Kidney (tissue), 14 donors: ENCODE data around the gene NRP1. TPM values are rescaled to one million over a fixed set of nuclear protein-coding genes. Genes with fewer than 3 reads are reported as not detected.

Source experiments
- DNase-seq, 5 donors: peaks; one replicate each; pipeline ENCODE4 v3.0.0-alpha.2; 2013 to 2020
- FAIRE-seq: peaks from 2 replicates; lab custom pipeline; 2012; peaks lifted over from hg19 to GRCh38; lab: Jason Lieb, UNC
- H3K27ac ChIP-seq, 2 donors: one replicate each; pipeline ENCODE4 v1.7.0; 2013; ENCODE audit warnings: low read depth in 2 of 2, low read length in 2 of 2, inconsistent platforms in 1 of 2
- H3K27me3 ChIP-seq: one replicate; pipeline ENCODE4 v1.7.1; 2013; ENCODE audit warnings: low read length, inconsistent platforms; ENCODE audit not compliant: control insufficient read depth, insufficient read depth
- H3K36me3 ChIP-seq, 3 donors: one replicate each; pipeline versions ENCODE4 v1.7.0 to v1.7.1; 2013; ENCODE audit warnings: low read length in 3 of 3, control low read depth in 1 of 3, inconsistent platforms in 1 of 3; ENCODE audit not compliant: insufficient read depth in 3 of 3, control insufficient read depth in 2 of 3
- H3K4me1 ChIP-seq, 3 donors: one replicate each; pipeline versions ENCODE4 v1.7.0 to v1.7.1; 2013; ENCODE audit warnings: low read length in 3 of 3, inconsistent platforms in 1 of 3, low read depth in 1 of 3; ENCODE audit not compliant: control insufficient read depth in 2 of 3, insufficient read depth in 2 of 3
- H3K4me3 ChIP-seq, 3 donors: one replicate each; pipeline versions ENCODE4 v1.7.0 to v1.8.1; 2013; ENCODE audit warnings: low read length in 3 of 3, control low read depth in 1 of 3, inconsistent platforms in 1 of 3
- H3K9ac ChIP-seq, 3 donors: one replicate each; pipeline versions ENCODE4 v1.7.0 to v1.7.1; 2013; ENCODE audit warnings: low read length in 3 of 3, control low read depth in 1 of 3, inconsistent platforms in 1 of 3
- H3K9me3 ChIP-seq, 3 donors: one replicate each; pipeline versions ENCODE4 v1.7.0 to v1.7.1; 2013; ENCODE audit warnings: low read length in 3 of 3, control low read depth in 1 of 3, inconsistent platforms in 1 of 3; ENCODE audit not compliant: control insufficient read depth in 2 of 3, insufficient read depth in 1 of 3
- intact Hi-C: fragments of 100-400 bp; cut with DNase I; formaldehyde crosslinking; loops from one replicate; pipeline ENCODE4 v1.11.1; 2022
- polyA plus RNA-seq: library from polyadenylated mRNA; stranded (reverse); fragments of 350-450 nt; fragmentation: Illumina TruSeq; extraction: RNeasy Lipid Tissue Mini Kit (QIAGEN cat#74804); gene quantifications from one replicate; pipeline ENCODE4 v1.2.3, GENCODE V29; 2014; ENCODE audit warnings: low read depth, low replicate concordance; ENCODE audit not compliant: insufficient read depth
- total RNA-seq: library from RNA; stranded (reverse); fragmentation: NEBNext Ultra II Directional; extraction: Animal tissue kit (Norgen Biotek cat#: 25700); gene quantifications from one replicate; pipeline ENCODE4 v1.2.1, GENCODE V29; 2021
- TF ChIP-seq, protein P1 (sequence below): IDR thresholded peaks from 3 replicates; pipeline ENCODE4 v1.5.1; 2012; ENCODE audit warnings: mild to moderate bottlenecking, moderate library complexity, borderline replicate concordance; ENCODE audit not compliant: insufficient read depth; ENCODE audit errors: extremely low read depth
- donor health status: control.
- donor health status: control.
- donor health status: control.
- donor health status: control.
- donor health status: control.
- donor health status: DM: yes; HTN: yes; CAD: no.
- donor health status: Normal renal cell carcinoma (clear cell type).

Gene NRP1
- total and polyA plus RNA-seq, 2 donors from 2014 or later, result 40.5 to 243 TPM

GRCh38 chr10:33154590-33154989 lies 179.9 kb downstream of the NRP1 start:
- Histone ChIP-seq H3K9ac (no peak overlapping the region), H3K9me3 (no peaks in the 10 kb centered on the region), H3K27ac (peak overlapping the region in 1 of 2 donors; percentile 42), H3K4me3 (no peak overlapping the region), H3K4me1 (peaks cover 0 to 5% (median 0%) of the 10 kb centered on the region in 3 donors), H3K27me3 (no peaks in the 10 kb centered on the region), H3K36me3 (no peaks in the 10 kb centered on the region)
- no peak for DNase-seq
- no peak for FAIRE-seq
- intact Hi-C loops, result no loop called here
- TF ChIP-seq, protein P1, sequence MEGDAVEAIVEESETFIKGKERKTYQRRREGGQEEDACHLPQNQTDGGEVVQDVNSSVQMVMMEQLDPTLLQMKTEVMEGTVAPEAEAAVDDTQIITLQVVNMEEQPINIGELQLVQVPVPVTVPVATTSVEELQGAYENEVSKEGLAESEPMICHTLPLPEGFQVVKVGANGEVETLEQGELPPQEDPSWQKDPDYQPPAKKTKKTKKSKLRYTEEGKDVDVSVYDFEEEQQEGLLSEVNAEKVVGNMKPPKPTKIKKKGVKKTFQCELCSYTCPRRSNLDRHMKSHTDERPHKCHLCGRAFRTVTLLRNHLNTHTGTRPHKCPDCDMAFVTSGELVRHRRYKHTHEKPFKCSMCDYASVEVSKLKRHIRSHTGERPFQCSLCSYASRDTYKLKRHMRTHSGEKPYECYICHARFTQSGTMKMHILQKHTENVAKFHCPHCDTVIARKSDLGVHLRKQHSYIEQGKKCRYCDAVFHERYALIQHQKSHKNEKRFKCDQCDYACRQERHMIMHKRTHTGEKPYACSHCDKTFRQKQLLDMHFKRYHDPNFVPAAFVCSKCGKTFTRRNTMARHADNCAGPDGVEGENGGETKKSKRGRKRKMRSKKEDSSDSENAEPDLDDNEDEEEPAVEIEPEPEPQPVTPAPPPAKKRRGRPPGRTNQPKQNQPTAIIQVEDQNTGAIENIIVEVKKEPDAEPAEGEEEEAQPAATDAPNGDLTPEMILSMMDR, result no peak

- H3K27ac ChIP-seq, result peak overlapping the region in 1 of 2 donors; percentile 71
- FAIRE-seq (no peak), DNase-seq (no peak)
- intact Hi-C loops, result no loop called here
- no peak overlapping the region for H3K9ac ChIP-seq
- H3K36me3 ChIP-seq, result no peaks in the 10 kb centered on the region
- no peak overlapping the region for H3K4me3 ChIP-seq
- H3K4me1 ChIP-seq, result peaks cover 0 to 5% (median 0%) of the 10 kb centered on the region in 3 donors
- TF ChIP-seq, protein P1, result no peak
- H3K9me3 ChIP-seq, result no peaks in the 10 kb centered on the region
- no peaks in the 10 kb centered on the region for H3K27me3 ChIP-seq
Observed at GRCh38 chr10:33153968-33154327, 180.5 kb downstream of the NRP1 start.

DNA sequence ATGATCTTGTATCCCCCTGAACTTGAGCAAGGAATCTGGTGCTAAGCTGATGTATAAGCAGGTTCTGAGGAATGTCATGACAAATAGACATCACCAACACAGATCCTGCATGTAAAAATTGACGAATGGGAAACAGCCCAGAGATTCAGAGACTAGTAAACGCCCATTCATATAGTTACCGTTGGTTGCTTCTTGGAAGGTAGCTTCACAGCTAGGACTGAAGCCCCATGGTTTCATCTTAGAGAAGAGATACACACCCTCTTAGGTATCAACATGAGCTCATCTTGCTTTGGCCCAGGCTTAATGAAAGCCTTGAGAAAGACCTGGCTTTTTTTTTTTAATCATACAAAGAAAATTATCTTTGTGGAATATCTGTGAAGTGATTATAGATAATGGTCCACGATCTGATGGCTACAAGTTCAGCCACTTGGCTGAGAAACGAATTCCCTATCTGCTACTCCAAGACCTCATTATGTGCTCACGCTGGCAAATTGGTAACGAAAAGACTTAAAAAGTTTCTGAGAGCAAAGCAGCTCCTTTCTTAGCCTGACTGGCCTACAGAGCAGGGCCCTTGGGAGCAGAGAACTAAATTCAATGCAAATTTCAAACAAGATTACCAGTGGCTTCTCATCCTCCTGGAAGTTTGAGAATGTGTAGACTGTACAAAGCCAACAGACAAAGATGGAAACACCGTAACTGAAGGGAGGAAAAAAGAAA lies 181.1 kb downstream of the NRP1 start:
- intact Hi-C loops, result no loop called here
- no peak for DNase-seq
- peak overlapping the region in 1 of 2 donors; percentile 44 for H3K27ac ChIP-seq
- H3K36me3 ChIP-seq, result no peaks in the 10 kb centered on the region
- H3K4me3 ChIP-seq, result no peak overlapping the region
- H3K9me3 ChIP-seq, result no peaks in the 10 kb centered on the region
- H3K9ac ChIP-seq, result no peak overlapping the region
- FAIRE-seq, result no peak
- TF ChIP-seq, protein P1, result no peak
- no peaks in the 10 kb centered on the region for H3K27me3 ChIP-seq
- H3K4me1 ChIP-seq, result peaks cover 0 to 5% (median 0%) of the 10 kb centered on the region in 3 donors
